LNCaP clone FGC (cell line): ENCODE results near the gene SMC6.

Source experiments
- DNase-seq: peaks from one replicate; pipeline ENCODE4 v3.0.0-alpha.2; 2011; ENCODE audit warnings: low read depth
- H3K4me3 ChIP-seq: 2 replicates; pipeline ENCODE4 v1.5.1; 2011; ENCODE audit warnings: mild to moderate bottlenecking, low read depth, low read length, control low read depth
- TF ChIP-seq, protein P1 (sequence below): IDR thresholded peaks from 2 replicates; pipeline ENCODE4 v1.5.1; 2012; ENCODE audit warnings: mild to moderate bottlenecking; ENCODE audit not compliant: control insufficient read depth, insufficient read depth; ENCODE audit errors: extremely low read depth

The SMC6 gene

GRCh38 chr2:17690776-17691175 is 62.8 kb downstream of the SMC6 start:
- no peak overlapping the region for H3K4me3 ChIP-seq
- TF ChIP-seq, protein P1, sequence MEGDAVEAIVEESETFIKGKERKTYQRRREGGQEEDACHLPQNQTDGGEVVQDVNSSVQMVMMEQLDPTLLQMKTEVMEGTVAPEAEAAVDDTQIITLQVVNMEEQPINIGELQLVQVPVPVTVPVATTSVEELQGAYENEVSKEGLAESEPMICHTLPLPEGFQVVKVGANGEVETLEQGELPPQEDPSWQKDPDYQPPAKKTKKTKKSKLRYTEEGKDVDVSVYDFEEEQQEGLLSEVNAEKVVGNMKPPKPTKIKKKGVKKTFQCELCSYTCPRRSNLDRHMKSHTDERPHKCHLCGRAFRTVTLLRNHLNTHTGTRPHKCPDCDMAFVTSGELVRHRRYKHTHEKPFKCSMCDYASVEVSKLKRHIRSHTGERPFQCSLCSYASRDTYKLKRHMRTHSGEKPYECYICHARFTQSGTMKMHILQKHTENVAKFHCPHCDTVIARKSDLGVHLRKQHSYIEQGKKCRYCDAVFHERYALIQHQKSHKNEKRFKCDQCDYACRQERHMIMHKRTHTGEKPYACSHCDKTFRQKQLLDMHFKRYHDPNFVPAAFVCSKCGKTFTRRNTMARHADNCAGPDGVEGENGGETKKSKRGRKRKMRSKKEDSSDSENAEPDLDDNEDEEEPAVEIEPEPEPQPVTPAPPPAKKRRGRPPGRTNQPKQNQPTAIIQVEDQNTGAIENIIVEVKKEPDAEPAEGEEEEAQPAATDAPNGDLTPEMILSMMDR: no peak
- DNase-seq: no peak

DNA sequence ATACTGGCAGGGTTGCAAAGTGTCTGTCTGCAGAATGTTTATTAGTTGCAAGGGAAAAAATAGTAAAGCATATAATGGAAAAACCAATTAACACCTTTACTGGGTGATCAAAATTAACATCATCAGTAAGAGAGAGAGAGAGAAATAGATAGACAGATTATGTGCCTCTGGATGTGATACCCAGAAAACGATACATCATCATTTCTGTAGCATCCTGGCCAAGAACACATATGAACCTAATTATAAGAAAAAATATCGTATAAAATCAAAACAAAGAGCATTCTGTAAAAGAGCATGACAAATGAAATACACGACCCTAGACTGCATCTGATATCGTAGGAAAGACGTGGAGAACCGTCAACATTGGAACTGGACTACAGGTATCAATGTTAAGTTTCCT is 64.6 kb downstream of the SMC6 start:
- no peak overlapping the region for H3K4me3 ChIP-seq
- DNase-seq: no peak
- TF ChIP-seq, protein P1: no peak

DNA sequence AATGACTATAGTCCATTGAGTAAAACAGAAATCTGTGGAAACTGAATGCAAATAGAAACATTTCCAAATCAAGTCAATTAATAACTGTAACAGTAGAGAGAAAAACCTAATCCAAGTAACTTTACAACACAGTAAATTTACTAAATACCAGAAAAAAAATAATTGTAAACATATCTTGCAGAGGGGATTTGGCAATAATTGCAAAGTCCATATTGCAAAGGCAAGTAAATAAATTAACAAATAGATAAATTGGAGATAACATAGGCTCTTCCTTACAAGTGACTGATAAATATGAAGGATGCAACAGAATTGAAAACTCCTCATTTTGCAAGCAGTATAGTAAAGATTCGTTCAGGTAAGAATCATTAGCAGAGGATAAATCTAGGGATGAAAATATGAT is 65.0 kb downstream of the SMC6 start:
- no peak overlapping the region for H3K4me3 ChIP-seq
- DNase-seq: no peak
- TF ChIP-seq, protein P1: no peak

GRCh38 chr2:17683981-17684380 is 69.6 kb downstream of the SMC6 start:
- no peak for DNase-seq
- H3K4me3 ChIP-seq: no peak overlapping the region
- TF ChIP-seq, protein P1: no peak

- no peak for DNase-seq
- TF ChIP-seq, protein P1: no peak
- H3K4me3 ChIP-seq: no peak overlapping the region
Observed at GRCh38 chr2:17682098-17682857, 71.3 kb downstream of the SMC6 start.

DNA sequence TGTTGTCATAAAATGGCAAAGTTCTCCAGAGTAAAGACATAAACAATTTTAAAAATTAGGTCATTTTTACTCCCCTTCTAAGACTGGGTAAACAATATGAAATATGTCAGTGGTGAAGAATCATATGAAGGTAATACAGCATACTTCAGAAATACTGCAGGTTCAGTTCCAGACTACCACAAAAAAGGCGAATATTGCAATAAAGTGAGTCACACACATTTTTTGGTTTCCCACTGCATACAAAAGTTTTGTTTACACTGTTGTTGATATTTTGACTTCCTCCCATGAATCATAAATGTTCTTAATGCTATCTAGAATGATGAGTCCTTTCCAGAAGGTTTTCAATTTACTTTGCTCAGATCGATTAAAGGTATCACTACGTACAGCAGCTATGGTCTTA is 73.5 kb downstream of the SMC6 start:
- no peak for DNase-seq
- no peak overlapping the region for H3K4me3 ChIP-seq
- TF ChIP-seq, protein P1: no peak

DNA sequence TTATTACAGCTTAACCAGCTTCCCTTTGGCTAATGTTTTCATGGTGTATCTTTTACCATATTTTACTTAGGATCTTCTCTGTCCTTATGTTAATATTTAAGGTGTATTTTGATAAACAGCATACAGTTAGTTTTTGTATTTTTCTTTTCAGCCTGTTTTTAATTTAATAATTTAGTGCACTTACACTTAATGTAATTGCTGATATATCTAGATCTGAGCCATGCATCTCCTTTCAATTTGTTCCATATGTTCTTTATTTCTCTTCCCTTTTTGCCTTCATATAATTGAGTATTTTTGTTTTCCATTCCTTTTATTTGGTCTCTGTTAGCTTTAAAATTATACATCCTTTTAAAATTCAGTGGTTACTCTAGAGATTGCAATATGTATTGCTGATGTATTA is 78.8 kb downstream of the SMC6 start:
- TF ChIP-seq, protein P1: no peak
- H3K4me3 ChIP-seq: no peak overlapping the region
- DNase-seq: no peak
